ENCODE data around the gene ZFC3H1.
"Not testable (repeated sequence)": the region's sequence is repeated elsewhere in the genome, so short reads cannot be mapped to it uniquely, and the experiment has no call there.

ZFC3H1 gene

GRCh38 chr12:71688961-71689570 lies 25.4 kb upstream of the ZFC3H1 start:
- DNase-seq (ENCODE audit: low read depth, low spot score), result no peak
- no peak overlapping the region for H3K4me3 ChIP-seq (ENCODE audit: low read depth, low read length)
- POLR2A ChIA-PET, result no interaction called here
- no peak for TF ChIP-seq CTCF (IDR thresholded peaks at IDR 0.05; ENCODE audit: insufficient read depth, low read length, missing control alignments)
- CTCF ChIA-PET, result no interaction called here

GRCh38 chr12:71687172-71687571 lies 23.5 kb upstream of the ZFC3H1 start:
- DNase-seq (ENCODE audit: low read depth, low spot score), result not testable (repeated sequence)
- ChIA-PET CTCF (interaction anchor here (1.1 to 3.7 kb wide), 7 partner anchors 16 to 60 kb away, joined by 3 to 23 read pairs (median 10); partner anchors contain the start of genes THAP2 and ZFC3H1), POLR2A (interaction anchor here (3.9 kb wide), 1 partner anchor 24 kb away, joined by 33 read pairs; the partner anchor contains the start of genes THAP2 and ZFC3H1)
- H3K4me3 ChIP-seq (ENCODE audit: low read depth, low read length), result peak overlapping the region; percentile 90

- ChIA-PET CTCF (interaction anchor here (0.8 to 3.7 kb wide), 14 partner anchors 8 to 122 kb away, joined by 3 to 23 read pairs (median 6); partner anchors contain the start of genes THAP2 and ZFC3H1), POLR2A (interaction anchor here (0.6 to 3.9 kb wide), 3 partner anchors 23 to 72 kb away, joined by 3 to 33 read pairs (median 5); partner anchors contain the start of genes THAP2 and ZFC3H1)
- no peak for DNase-seq (ENCODE audit: low read depth, low spot score)
- peak overlapping the region; percentile 90 for H3K4me3 ChIP-seq (ENCODE audit: low read depth, low read length)
- TF ChIP-seq CTCF (IDR thresholded peaks at IDR 0.05; ENCODE audit: insufficient read depth, low read length, missing control alignments), result no peak
Measured at GRCh38 chr12:71686658-71687025, 23.0 kb upstream of the ZFC3H1 start.

- POLR2A ChIA-PET, result interaction anchor here (0.6 to 3.9 kb wide), 3 partner anchors 22 to 73 kb away, joined by 3 to 33 read pairs (median 5); partner anchors contain the start of genes THAP2 and ZFC3H1
- peak; percentile 31 for TF ChIP-seq CTCF (IDR thresholded peaks at IDR 0.05; ENCODE audit: insufficient read depth, low read length, missing control alignments)
- peak; percentile 24 for DNase-seq (ENCODE audit: low read depth, low spot score)
- CTCF ChIA-PET, result interaction anchor here (0.8 to 3.7 kb wide), 15 partner anchors 9 to 121 kb away, joined by 3 to 23 read pairs (median 5); partner anchors contain the start of genes THAP2 and ZFC3H1
- peak within 1 kb of the TSS; percentile 90 for H3K4me3 ChIP-seq (ENCODE audit: low read depth, low read length)
Measured at GRCh38 chr12:71685914-71686657, 22.4 kb upstream of the ZFC3H1 start, which contains the start of gene TMEM19. TSS of gene TMEM19 (plus strand) at chr12:71686082. CDS start at chr12:71686681, 599 bp downstream.

- ChIA-PET POLR2A (interaction anchor here (3.9 kb wide), 1 partner anchor 22 kb away, joined by 33 read pairs; the partner anchor contains the start of genes THAP2 and ZFC3H1), CTCF (interaction anchor here (1.0 to 3.7 kb wide), 13 partner anchors 8 to 161 kb away, joined by 3 to 23 read pairs (median 6); partner anchors contain the start of genes THAP2 and ZFC3H1)
- no peak for TF ChIP-seq CTCF (IDR thresholded peaks at IDR 0.05; ENCODE audit: insufficient read depth, low read length, missing control alignments)
- peak overlapping the region; percentile 90 for H3K4me3 ChIP-seq (ENCODE audit: low read depth, low read length)
- no peak for DNase-seq (ENCODE audit: low read depth, low spot score)
Measured at GRCh38 chr12:71685312-71685906, 21.8 kb upstream of the ZFC3H1 start.

- DNase-seq (ENCODE audit: low read depth, low spot score), result no peak
- CTCF ChIA-PET, result interaction anchor here (0.9 to 3.7 kb wide), 6 partner anchors 9 to 162 kb away, joined by 3 to 23 read pairs (median 4); partner anchors contain the start of gene THAP2
- H3K4me3 ChIP-seq (ENCODE audit: low read depth, low read length), result no peak overlapping the region
- no peak for TF ChIP-seq CTCF (IDR thresholded peaks at IDR 0.05; ENCODE audit: insufficient read depth, low read length, missing control alignments)
- POLR2A ChIA-PET, result interaction anchor here (3.9 kb wide), 1 partner anchor 20 kb away, joined by 33 read pairs; the partner anchor contains the start of genes THAP2 and ZFC3H1
Measured at GRCh38 chr12:71684081-71684480, 20.4 kb upstream of the ZFC3H1 start.
